Stimulated activated CD4-positive, alpha-beta T cell treated with anti-CD3 and anti-CD28 coated beads, Interleukin-15, amount 100 ng/mL, for 48 hours (primary cell): Measurements from ENCODE around the gene ABCC9.

Experiments used
- DNase-seq, 2 donors: peaks; one replicate each; pipeline ENCODE4 v3.0.0-alpha.2; 2020; ENCODE audit warnings: low read depth in 2 of 2

Gene ABCC9

GRCh38 chr12:21940549-21941505 is at the start of gene ABCC9:
Gene ABCC9, minus strand, starts transcription at chr12:21941426. Its CDS starts 4,752 bp downstream, at chr12:21936674.
- no peak for DNase-seq

- no peak for DNase-seq
Observed at GRCh38 chr12:21989819-21990412, 48.7 kb upstream of the ABCC9 start.

GRCh38 chr12:21988619-21989018 is 47.4 kb upstream of the ABCC9 start:
- no peak for DNase-seq

GRCh38 chr12:21987755-21988154 is 46.5 kb upstream of the ABCC9 start:
- DNase-seq, result no peak

GRCh38 chr12:21985155-21985554 is 43.9 kb upstream of the ABCC9 start:
- no peak for DNase-seq

GRCh38 chr12:21984375-21984774 is 43.1 kb upstream of the ABCC9 start:
- DNase-seq, result no peak

- DNase-seq, result no peak
Observed at GRCh38 chr12:21983095-21983494, 41.9 kb upstream of the ABCC9 start.

GRCh38 chr12:21980544-21980943 is 39.3 kb upstream of the ABCC9 start:
- DNase-seq, result no peak

GRCh38 chr12:21975293-21975692 is 34.1 kb upstream of the ABCC9 start:
- DNase-seq, result no peak

GRCh38 chr12:21973221-21973620 is 32.0 kb upstream of the ABCC9 start:
- no peak for DNase-seq

- DNase-seq, result no peak
Observed at GRCh38 chr12:21972055-21972454, 30.8 kb upstream of the ABCC9 start.

- no peak for DNase-seq
Observed at GRCh38 chr12:21971344-21971743, 30.1 kb upstream of the ABCC9 start.

GRCh38 chr12:21962821-21963220 is 21.6 kb upstream of the ABCC9 start:
- DNase-seq, result no peak

GRCh38 chr12:21962236-21962635 is 21.0 kb upstream of the ABCC9 start:
- no peak for DNase-seq

GRCh38 chr12:21950649-21951048 is 9.4 kb upstream of the ABCC9 start:
- no peak for DNase-seq

GRCh38 chr12:21949036-21949435 is 7.8 kb upstream of the ABCC9 start:
- no peak for DNase-seq

GRCh38 chr12:21946983-21947382 is 5.8 kb upstream of the ABCC9 start:
- no peak for DNase-seq

GRCh38 chr12:21945002-21945401 is 3.8 kb upstream of the ABCC9 start:
- DNase-seq, result no peak

GRCh38 chr12:21942377-21942703 is 1.1 kb upstream of the ABCC9 start:
- no peak for DNase-seq

- DNase-seq, result no peak
Observed at GRCh38 chr12:21941506-21942376, 515 bp upstream of the ABCC9 start.

GRCh38 chr12:21939435-21939834 is 1.8 kb downstream of the ABCC9 start:
- DNase-seq, result no peak

- DNase-seq, result no peak
Observed at GRCh38 chr12:21938879-21939278, 2.3 kb downstream of the ABCC9 start.
